AG09319 (cell line): ENCODE measurements around the gene RPS23.
"Not testable (repeated sequence)": the region's sequence is repeated elsewhere in the genome, so short reads cannot be mapped to it uniquely, and the experiment has no call there.

Experiments
- DNase-seq: peaks from one replicate; pipeline ENCODE4 v3.0.0-alpha.2; 2010; ENCODE audit warnings: low read depth; ENCODE audit errors: extremely low read depth
- CTCF ChIP-seq: IDR thresholded peaks from 2 replicates; pipeline ENCODE4 v1.5.1; 2011; ENCODE audit warnings: low read depth, mild to moderate bottlenecking, inconsistent platforms, low read length, moderate library complexity

Gene RPS23

GRCh38 chr5:82276800-82277612, 1.1 kb downstream of the RPS23 start:
- no peak for DNase-seq
- no peak for TF ChIP-seq CTCF

GRCh38 chr5:82275216-82275664, 2.9 kb downstream of the RPS23 start:
- TF ChIP-seq CTCF: no peak
- no peak for DNase-seq

GRCh38 chr5:82274343-82275211, 3.6 kb downstream of the RPS23 start:
- no peak for DNase-seq
- TF ChIP-seq CTCF: no peak

GRCh38 chr5:82273426-82273825, 4.7 kb downstream of the RPS23 start:
- not testable (repeated sequence) for DNase-seq

- not testable (repeated sequence) for DNase-seq
These were observed 5.4 kb downstream of the RPS23 start for GRCh38 chr5:82272571-82273356.

- DNase-seq: not testable (repeated sequence)
These were observed 8.8 kb downstream of the RPS23 start for GRCh38 chr5:82269363-82269762.

- not testable (repeated sequence) for DNase-seq
These were observed 10.7 kb downstream of the RPS23 start for GRCh38 chr5:82267297-82267933.

- DNase-seq: no peak
- no peak for TF ChIP-seq CTCF
These were observed 13.1 kb downstream of the RPS23 start for GRCh38 chr5:82265047-82265446.
